Sigmoid colon (tissue), 7 donors: ENCODE measurements around the gene BCL7C. TPM values are rescaled to one million over a fixed set of nuclear protein-coding genes. Genes with fewer than 3 reads are reported as not detected.

Experiments used
- DNase-seq: peaks from one replicate; pipeline ENCODE4 v3.0.0-alpha.2; 2019
- H3K27ac ChIP-seq, 4 donors: fragments of 200-600 bp; sonication (generic); one replicate each; pipeline ENCODE4 v1.5.1; 2016 to 2019; ENCODE audit warnings: mild to moderate bottlenecking in 1 of 4
- H3K27me3 ChIP-seq, 3 donors: fragments of 200-600 bp; sonication (generic); one replicate each; pipeline ENCODE4 v1.5.1; 2019; ENCODE audit warnings: mild to moderate bottlenecking in 1 of 3
- H3K36me3 ChIP-seq, 4 donors: fragments of 200-600 bp; sonication (generic); one replicate each; pipeline ENCODE4 v1.5.1; 2016 to 2019
- H3K4me1 ChIP-seq, 4 donors: fragments of 200-600 bp; sonication (generic); one replicate each; pipeline ENCODE4 v1.5.1; 2017 to 2019
- H3K4me3 ChIP-seq, 4 donors: fragments of 200-600 bp; sonication (generic); one replicate each; pipeline ENCODE4 v1.5.1; 2017 to 2019; ENCODE audit warnings: mild to moderate bottlenecking in 2 of 4, moderate library complexity in 1 of 4
- H3K9me3 ChIP-seq, 4 donors: fragments of 200-600 bp in 3 of 4; sonication (generic) in 3 of 4; one replicate each; pipeline versions ENCODE4 v1.5.1 to v1.6.1; 2013 to 2019
- CTCF ChIP-seq, 4 experiments: fragments of 450-650 bp in 3 of 4; fragments of 200-600 bp in 1 of 4; IDR thresholded peaks; one replicate each; pipeline ENCODE4 v1.5.1; 2016 to 2019; ENCODE audit warnings: antibody characterized with exemption in 4 of 4, mild to moderate bottlenecking in 3 of 4, moderate library complexity in 2 of 4
- EP300 ChIP-seq, 4 donors: sonication (generic); formaldehyde crosslinking; IDR thresholded peaks; one replicate each; pipeline ENCODE4 v1.6.1; 2017; ENCODE audit warnings: antibody characterized with exemption in 4 of 4
- POLR2A ChIP-seq, 2 donors: fragments of 450-650 bp; IDR thresholded peaks; one replicate each; pipeline ENCODE4 v1.6.1; 2016; ENCODE audit warnings: antibody characterized with exemption in 2 of 2, mild to moderate bottlenecking in 2 of 2, moderate library complexity in 2 of 2
- POLR2AphosphoS5 ChIP-seq, 4 donors: sonication (generic); formaldehyde crosslinking; IDR thresholded peaks; one replicate each; pipeline ENCODE4 v1.6.1; 2017; ENCODE audit warnings: antibody characterized with exemption in 4 of 4
- WGBS, 2 donors: extraction: QIAGEN DNeasy Blood & Tissue Kit; methylation state at CpG; one replicate each; pipeline ENCODE4 v1.1.7; 2013; 5-methylcytosine and 5-hydroxymethylcytosine counted together
- intact Hi-C: fragments of 100-400 bp; cut with DNase I; formaldehyde crosslinking; loops from one replicate; pipeline ENCODE4 v1.15.1; 2023
- polyA plus RNA-seq, 3 donors: library from polyadenylated mRNA; stranded (reverse); fragments of 200-250 nt; gene quantifications; one replicate each; pipeline ENCODE4 v1.2.3, GENCODE V29; 2013
- total RNA-seq, 4 donors: library from RNA; depleted of rRNA; stranded (reverse); fragments of >200 nt; gene quantifications; one replicate each; pipeline ENCODE4 v1.1.0, GENCODE V29; 2016
- donor health status: healthy with polysubstance abuse.
- donor health status: Bipolar disorder and iron deficiency.
- donor health status: healthy.

Gene BCL7C
- total and polyA plus RNA-seq, 7 donors = 27.9 to 63.1 (median 45.7) TPM

DNA sequence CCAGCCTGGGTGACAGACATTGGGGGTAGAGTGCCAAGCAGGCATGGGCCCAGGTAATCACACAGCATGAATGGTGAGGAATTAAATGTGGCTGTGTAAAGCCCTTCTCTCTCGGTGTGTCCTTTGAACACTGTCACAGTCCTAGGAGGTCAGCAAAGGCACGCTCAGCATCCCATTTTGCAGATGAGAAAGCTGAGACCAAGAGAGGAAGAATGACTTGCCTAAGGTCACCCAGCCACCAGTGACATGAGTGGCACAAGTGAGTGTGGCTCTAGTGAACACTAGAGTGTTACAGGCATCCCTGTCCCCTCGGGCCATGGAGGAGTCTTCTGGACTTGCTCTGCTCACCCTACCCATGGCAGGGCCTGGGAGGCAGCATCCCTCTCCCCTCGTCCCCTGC lies 13.2 kb upstream of the BCL7C start:
- H3K4me3 ChIP-seq = no peak overlapping the region
- TF ChIP-seq POLR2A (IDR thresholded peaks at IDR 0.05) (no peak), POLR2AphosphoS5 (IDR thresholded peaks at IDR 0.05) (no peak), CTCF (IDR thresholded peaks at IDR 0.05) (no peak), EP300 (IDR thresholded peaks at IDR 0.05) (no peak)
- H3K9me3 ChIP-seq = no peaks in the 10 kb centered on the region
- no peak overlapping the region for H3K27ac ChIP-seq
- H3K36me3 ChIP-seq = no peaks in the 10 kb centered on the region
- 84 to 93% methylated on average over 4 of the region's 4 CpGs for WGBS, 2 donors
- no peak for DNase-seq
- H3K27me3 ChIP-seq = no peaks in the 10 kb centered on the region
- intact Hi-C loops = no loop called here
- peaks cover 0 to 12% (median 7%) of the 10 kb centered on the region in 4 donors for H3K4me1 ChIP-seq

- intact Hi-C loops = no loop called here
- H3K4me1 ChIP-seq = peaks cover 0 to 22% (median 18%) of the 10 kb centered on the region in 4 donors
- H3K9me3 ChIP-seq = no peaks in the 10 kb centered on the region
- no peak for DNase-seq
- no peak for TF ChIP-seq POLR2A (IDR thresholded peaks at IDR 0.05)
- TF ChIP-seq EP300 (IDR thresholded peaks at IDR 0.05) = no peak
- TF ChIP-seq CTCF (IDR thresholded peaks at IDR 0.05) = no peak
- TF ChIP-seq POLR2AphosphoS5 (IDR thresholded peaks at IDR 0.05) = no peak
- no peaks in the 10 kb centered on the region for H3K27me3 ChIP-seq
- H3K36me3 ChIP-seq = no peaks in the 10 kb centered on the region
- H3K27ac ChIP-seq = peak overlapping the region; percentile 33 to 92 (median 90)
- H3K4me3 ChIP-seq = no peak overlapping the region
- WGBS, 2 donors = 83 to 84% methylated on average over 19 of the region's 19 CpGs
Measured at GRCh38 chr16:30904114-30904780, 10.4 kb upstream of the BCL7C start.

GRCh38 chr16:30903596-30903995 lies 9.7 kb upstream of the BCL7C start:
- H3K36me3 ChIP-seq = no peaks in the 10 kb centered on the region
- no peak overlapping the region for H3K4me3 ChIP-seq
- intact Hi-C loops = no loop called here
- DNase-seq = peak; percentile 72
- H3K27ac ChIP-seq = peak overlapping the region; percentile 33 to 92 (median 90)
- no peak for TF ChIP-seq EP300 (IDR thresholded peaks at IDR 0.05)
- TF ChIP-seq POLR2AphosphoS5 (IDR thresholded peaks at IDR 0.05) = peak in 2 of 4 donors; percentile 14 to 46
- H3K27me3 ChIP-seq = no peaks in the 10 kb centered on the region
- H3K4me1 ChIP-seq = peaks cover 0 to 22% (median 18%) of the 10 kb centered on the region in 4 donors
- 56 to 91% methylated on average over 4 of the region's 4 CpGs for WGBS, 2 donors
- H3K9me3 ChIP-seq = no peaks in the 10 kb centered on the region

DNA sequence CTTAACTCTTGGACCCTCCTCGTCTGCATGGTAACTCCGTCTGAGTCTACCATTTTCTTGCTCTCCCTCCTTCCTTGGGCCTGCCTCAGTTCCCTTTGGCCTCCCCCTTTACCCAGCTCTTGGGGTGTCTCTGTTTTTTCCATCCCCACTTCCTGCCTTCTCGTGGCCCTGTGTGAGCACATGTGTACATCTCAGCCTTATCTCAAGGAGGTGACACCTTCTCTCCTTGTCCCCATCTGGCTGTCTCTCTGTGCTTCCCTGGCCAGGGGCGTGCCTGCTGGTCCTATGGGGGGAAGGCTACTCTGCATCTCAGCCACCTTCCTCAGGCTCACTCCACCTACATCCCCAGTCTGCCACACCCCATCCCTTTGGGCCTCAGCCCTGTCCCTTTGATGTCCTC lies 9.1 kb upstream of the BCL7C start:
- DNase-seq = no peak
- H3K27ac ChIP-seq = peak overlapping the region; percentile 89 to 92 (median 91)
- no peaks in the 10 kb centered on the region for H3K36me3 ChIP-seq
- WGBS, 2 donors = 69 to 81% methylated on average over 4 of the region's 4 CpGs
- TF ChIP-seq POLR2AphosphoS5 (IDR thresholded peaks at IDR 0.05) = no peak
- no peak for TF ChIP-seq POLR2A (IDR thresholded peaks at IDR 0.05)
- peaks cover 0 to 22% (median 18%) of the 10 kb centered on the region in 4 donors for H3K4me1 ChIP-seq
- peak overlapping the region in 3 of 4 donors; percentile 57 to 65 (median 62) for H3K4me3 ChIP-seq
- no peaks in the 10 kb centered on the region for H3K27me3 ChIP-seq
- no peaks in the 10 kb centered on the region for H3K9me3 ChIP-seq
- intact Hi-C loops = no loop called here

- intact Hi-C loops = loop anchor here (1.0 kb wide), 1 partner anchor 58 kb away; no protein-coding TSS in a partner anchor
- no peaks in the 10 kb centered on the region for H3K9me3 ChIP-seq
- no peak for TF ChIP-seq POLR2A (IDR thresholded peaks at IDR 0.05)
- TF ChIP-seq POLR2AphosphoS5 (IDR thresholded peaks at IDR 0.05) = peak in 1 of 4 donors; percentile 16
- peak in 2 of 4 experiments; percentile 17 to 43 for TF ChIP-seq CTCF (IDR thresholded peaks at IDR 0.05)
- no peak for TF ChIP-seq EP300 (IDR thresholded peaks at IDR 0.05)
- H3K27ac ChIP-seq = peak overlapping the region; percentile 89 to 92 (median 91)
- no peaks in the 10 kb centered on the region for H3K36me3 ChIP-seq
- H3K4me1 ChIP-seq = peaks cover 0 to 27% (median 21%) of the 10 kb centered on the region in 4 donors
- peak; percentile 81 for DNase-seq
- WGBS, 2 donors = 7 to 8% methylated on average over 99 of the region's 99 CpGs
- no peaks in the 10 kb centered on the region for H3K27me3 ChIP-seq
- H3K4me3 ChIP-seq = peak overlapping the region; percentile 36 to 65 (median 60)
Measured at GRCh38 chr16:30902029-30902972, 8.4 kb upstream of the BCL7C start.
